Lower lobe of right lung (tissue), 2 donors: ENCODE measurements around the gene LMBR1. TPM values are rescaled to one million over a fixed set of nuclear protein-coding genes. Genes with fewer than 3 reads are reported as not detected.
"Not testable (repeated sequence)": the region's sequence is repeated elsewhere in the genome, so short reads cannot be mapped to it uniquely, and the experiment has no call there.

Experiments used
- ATAC-seq, 2 donors: fragments of 200-7000 bp; cut with Tn5 transposase; one replicate each; pipeline ENCODE4 v1.9.1; 2020 to 2022; ENCODE audit warnings: mild to moderate bottlenecking in 2 of 2, moderate library complexity in 2 of 2
- DNase-seq: peaks from one replicate; pipeline ENCODE4 v3.0.0-alpha.2; 2020
- H3K27ac ChIP-seq: fragments of 200-600 bp; one replicate; pipeline ENCODE4 v1.8.0; 2022
- H3K27me3 ChIP-seq: fragments of 200-600 bp; one replicate; pipeline ENCODE4 v1.8.0; 2022; ENCODE audit warnings: low read depth
- H3K36me3 ChIP-seq: fragments of 200-600 bp; one replicate; pipeline ENCODE4 v1.8.0; 2022; ENCODE audit warnings: mild to moderate bottlenecking
- H3K4me1 ChIP-seq: fragments of 200-600 bp; one replicate; pipeline ENCODE4 v1.8.0; 2022
- H3K4me3 ChIP-seq: fragments of 200-600 bp; one replicate; pipeline ENCODE4 v1.8.0; 2022; ENCODE audit warnings: mild to moderate bottlenecking
- H3K9me3 ChIP-seq: fragments of 200-600 bp; one replicate; pipeline ENCODE4 v1.8.0; 2022
- CTCF ChIP-seq: fragments of 200-600 bp; IDR thresholded peaks from one replicate; pipeline ENCODE4 v1.8.0; 2022; ENCODE audit warnings: antibody characterized with exemption, mild to moderate bottlenecking
- intact Hi-C: fragments of 100-400 bp; cut with DNase I; formaldehyde crosslinking; loops from one replicate; pipeline ENCODE4 v1.11.0; 2022
- total RNA-seq: library from RNA; stranded (reverse); fragmentation: NEBNext Ultra II Directional; extraction: Animal tissue kit (Norgen Biotek cat#: 25700); gene quantifications from one replicate; pipeline ENCODE4 v1.2.1, GENCODE V29; 2021
- donor health status: DM: no; HTN: yes; CAD: no; lungs with severe emphysema.

The LMBR1 gene
- total RNA-seq, 1 donor from 2014 or later, result 71.1 TPM

- peaks cover 18% of the 10 kb centered on the region for H3K36me3 ChIP-seq
- ATAC-seq, result no peak
- H3K9me3 ChIP-seq, result no peaks in the 10 kb centered on the region
- H3K4me1 ChIP-seq, result no peaks in the 10 kb centered on the region
- no peaks in the 10 kb centered on the region for H3K27me3 ChIP-seq
- no peak overlapping the region for H3K27ac ChIP-seq
- TF ChIP-seq CTCF, result no peak
- DNase-seq, result no peak
- intact Hi-C loops, result no loop called here
- no peak overlapping the region for H3K4me3 ChIP-seq
Observed at GRCh38 chr7:156820445-156821063, 72.4 kb downstream of the LMBR1 start.

GRCh38 chr7:156819733-156820295 is 73.2 kb downstream of the LMBR1 start:
- Histone ChIP-seq H3K4me1 (no peaks in the 10 kb centered on the region), H3K9me3 (no peaks in the 10 kb centered on the region), H3K27ac (no peak overlapping the region), H3K27me3 (no peaks in the 10 kb centered on the region), H3K4me3 (no peak overlapping the region), H3K36me3 (peaks cover 15% of the 10 kb centered on the region)
- DNase-seq, result no peak
- ATAC-seq, result no peak
- intact Hi-C loops, result no loop called here
- no peak for TF ChIP-seq CTCF

GRCh38 chr7:156818133-156818532 is 74.8 kb downstream of the LMBR1 start:
- no peak for TF ChIP-seq CTCF
- DNase-seq, result no peak
- Histone ChIP-seq H3K27me3 (no peaks in the 10 kb centered on the region), H3K4me3 (no peak overlapping the region), H3K27ac (no peak overlapping the region), H3K4me1 (no peaks in the 10 kb centered on the region), H3K9me3 (no peaks in the 10 kb centered on the region), H3K36me3 (peaks cover 6% of the 10 kb centered on the region)
- ATAC-seq, result no peak
- intact Hi-C loops, result no loop called here

GRCh38 chr7:156816943-156817572 is 75.9 kb downstream of the LMBR1 start:
- no peak for ATAC-seq
- TF ChIP-seq CTCF, result peak; percentile 19
- Histone ChIP-seq H3K4me3 (no peak overlapping the region), H3K27me3 (no peaks in the 10 kb centered on the region), H3K9me3 (no peaks in the 10 kb centered on the region), H3K4me1 (no peaks in the 10 kb centered on the region), H3K36me3 (peaks cover 6% of the 10 kb centered on the region), H3K27ac (no peak overlapping the region)
- DNase-seq, result no peak
- intact Hi-C loops, result no loop called here

GRCh38 chr7:156811706-156812105 is 81.3 kb downstream of the LMBR1 start:
- H3K4me1 ChIP-seq, result no peaks in the 10 kb centered on the region
- ATAC-seq, result no peak
- no peak overlapping the region for H3K27ac ChIP-seq
- H3K4me3 ChIP-seq, result no peak overlapping the region
- DNase-seq, result no peak
- H3K27me3 ChIP-seq, result no peaks in the 10 kb centered on the region
- peaks cover 6% of the 10 kb centered on the region for H3K36me3 ChIP-seq
- intact Hi-C loops, result no loop called here
- no peaks in the 10 kb centered on the region for H3K9me3 ChIP-seq
- TF ChIP-seq CTCF, result no peak

- intact Hi-C loops, H3K36me3 ChIP-seq, H3K9me3 ChIP-seq, H3K27me3 ChIP-seq, DNase-seq, H3K4me1 ChIP-seq, ATAC-seq, H3K4me3 ChIP-seq, H3K27ac ChIP-seq: not testable (repeated sequence)
Observed at GRCh38 chr7:156803656-156804055, 89.3 kb downstream of the LMBR1 start.
